Measurements from ENCODE around the gene ARMC8.
A peak's percentile ranks its signal among the peaks of the same experiment; 100 is the strongest.
"Not testable (repeated sequence)": the region's sequence is repeated elsewhere in the genome, so short reads cannot be mapped to it uniquely, and the experiment has no call there.

Gene ARMC8, protein sequence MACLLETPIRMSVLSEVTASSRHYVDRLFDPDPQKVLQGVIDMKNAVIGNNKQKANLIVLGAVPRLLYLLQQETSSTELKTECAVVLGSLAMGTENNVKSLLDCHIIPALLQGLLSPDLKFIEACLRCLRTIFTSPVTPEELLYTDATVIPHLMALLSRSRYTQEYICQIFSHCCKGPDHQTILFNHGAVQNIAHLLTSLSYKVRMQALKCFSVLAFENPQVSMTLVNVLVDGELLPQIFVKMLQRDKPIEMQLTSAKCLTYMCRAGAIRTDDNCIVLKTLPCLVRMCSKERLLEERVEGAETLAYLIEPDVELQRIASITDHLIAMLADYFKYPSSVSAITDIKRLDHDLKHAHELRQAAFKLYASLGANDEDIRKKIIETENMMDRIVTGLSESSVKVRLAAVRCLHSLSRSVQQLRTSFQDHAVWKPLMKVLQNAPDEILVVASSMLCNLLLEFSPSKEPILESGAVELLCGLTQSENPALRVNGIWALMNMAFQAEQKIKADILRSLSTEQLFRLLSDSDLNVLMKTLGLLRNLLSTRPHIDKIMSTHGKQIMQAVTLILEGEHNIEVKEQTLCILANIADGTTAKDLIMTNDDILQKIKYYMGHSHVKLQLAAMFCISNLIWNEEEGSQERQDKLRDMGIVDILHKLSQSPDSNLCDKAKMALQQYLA

DNA sequence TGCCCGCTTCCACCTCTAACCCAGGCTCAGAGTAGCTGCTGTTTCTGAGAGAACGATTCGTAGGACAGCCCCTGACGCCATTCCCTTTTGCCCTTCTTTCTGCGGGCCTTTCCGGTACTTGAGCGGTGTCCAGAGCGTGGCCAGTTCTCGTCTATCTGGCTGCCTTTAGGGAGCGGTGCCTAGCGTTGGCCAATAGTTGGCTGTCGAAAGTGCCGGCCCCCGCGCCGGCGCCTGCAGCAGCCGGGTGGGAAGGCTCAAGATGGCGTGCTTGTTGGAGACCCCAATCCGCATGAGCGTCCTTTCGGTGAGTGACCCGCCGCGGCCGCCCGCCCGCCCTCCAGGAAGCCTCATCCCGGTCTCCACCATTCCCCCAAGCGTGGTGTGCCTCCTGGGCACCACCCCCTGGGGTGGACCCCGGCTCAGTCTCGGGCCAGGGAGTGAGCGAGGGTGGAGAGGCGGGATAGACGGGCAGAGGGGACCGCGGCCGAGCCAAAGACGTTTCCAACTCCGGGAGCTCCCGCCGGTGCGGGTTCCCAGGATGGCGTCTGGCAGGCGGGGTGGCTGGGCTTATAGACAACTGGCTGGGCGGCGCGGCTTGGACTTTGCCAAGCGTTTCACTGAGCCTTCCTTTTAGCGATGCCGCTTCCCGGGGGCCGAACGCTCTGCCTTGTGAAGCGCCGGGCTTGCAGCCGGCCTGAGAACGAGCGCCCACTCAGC lies at the start of gene ARMC8:
Gene ARMC8 (plus strand): TSS at position 6 of the 717 bp plus-strand sequence. CDS start 254 bp downstream, at position 260.
- peaks cover 0 to 2% of the 10 kb centered on the region in 2 donors for H3K27me3 ChIP-seq (ENCODE audit: control insufficient read depth in 2 of 2, insufficient read depth in 2 of 2, low read length in 2 of 2)
- peak within 1 kb of the TSS; percentile 94 to 97 for H3K9ac ChIP-seq (ENCODE audit: low read depth in 1 of 2, low read length in 2 of 2)
- H3K36me3 ChIP-seq (ENCODE audit: control insufficient read depth in 2 of 2, insufficient read depth in 2 of 2, low read length in 2 of 2): no peaks in the 10 kb centered on the region
- no peaks in the 10 kb centered on the region for H3K9me3 ChIP-seq (ENCODE audit: control insufficient read depth in 2 of 2, low read length in 2 of 2)
- peak within 1 kb of the TSS; percentile 95 to 97 for H3K27ac ChIP-seq (ENCODE audit: low read depth in 2 of 2, low read length in 2 of 2)
- H3K4me1 ChIP-seq (ENCODE audit: control insufficient read depth in 2 of 2, insufficient read depth in 2 of 2, low read length in 2 of 2): peaks cover 6 to 15% of the 10 kb centered on the region in 2 donors
- peak within 1 kb of the TSS; percentile 97 to 98 for H3K4me3 ChIP-seq (ENCODE audit: low read length in 2 of 2)

DNA sequence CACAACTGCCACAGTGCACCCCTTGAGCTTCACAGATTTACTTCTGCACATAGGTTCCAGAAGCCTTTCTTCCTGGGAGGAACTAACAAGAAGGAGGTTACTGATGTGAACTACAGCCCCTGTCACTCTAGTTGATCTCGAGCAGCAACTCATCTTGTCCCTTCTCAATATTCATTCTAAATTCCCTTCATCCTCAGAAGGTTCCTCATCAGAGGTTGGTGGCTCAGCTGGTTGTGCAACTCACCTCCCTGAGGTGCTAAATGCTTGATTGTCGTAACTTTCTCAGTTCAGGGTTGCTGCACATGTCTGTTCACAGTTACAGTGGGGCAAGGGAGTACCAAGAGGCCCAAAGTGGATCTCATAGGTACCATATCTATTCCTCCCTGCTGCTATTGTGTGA lies 49.2 kb upstream of the ARMC8 start:
- Histone ChIP-seq H3K9me3 (ENCODE audit: control insufficient read depth in 2 of 2, low read length in 2 of 2) (no peaks in the 10 kb centered on the region), H3K9ac (ENCODE audit: low read depth in 1 of 2, low read length in 2 of 2) (no peak overlapping the region), H3K4me3 (ENCODE audit: low read length in 2 of 2) (no peak overlapping the region), H3K27ac (ENCODE audit: low read depth in 2 of 2, low read length in 2 of 2) (no peak overlapping the region), H3K27me3 (ENCODE audit: control insufficient read depth in 2 of 2, insufficient read depth in 2 of 2, low read length in 2 of 2) (no peaks in the 10 kb centered on the region), H3K36me3 (ENCODE audit: control insufficient read depth in 2 of 2, insufficient read depth in 2 of 2, low read length in 2 of 2) (no peaks in the 10 kb centered on the region), H3K4me1 (ENCODE audit: control insufficient read depth in 2 of 2, insufficient read depth in 2 of 2, low read length in 2 of 2) (no peaks in the 10 kb centered on the region)

DNA sequence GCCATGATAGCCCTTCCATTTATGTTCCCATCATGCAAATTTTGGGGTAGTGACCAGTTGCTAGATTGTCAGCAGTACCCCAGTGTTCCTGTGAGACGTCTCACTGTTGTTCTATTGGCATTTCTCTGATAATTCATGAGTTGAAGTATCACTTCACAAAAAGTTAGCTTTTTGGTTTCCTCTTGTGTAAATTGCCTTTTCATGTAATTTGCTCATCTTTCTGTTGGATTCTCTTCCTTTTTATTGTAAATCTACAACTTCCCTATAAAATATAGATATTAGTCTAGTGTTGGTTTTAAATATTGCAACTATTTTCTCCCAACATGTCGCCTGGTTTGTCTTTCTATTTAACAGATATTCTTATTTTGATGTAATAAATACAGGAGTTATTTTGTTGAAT lies 47.4 kb upstream of the ARMC8 start:
- Histone ChIP-seq H3K36me3 (ENCODE audit: control insufficient read depth in 2 of 2, insufficient read depth in 2 of 2, low read length in 2 of 2) (no peaks in the 10 kb centered on the region), H3K27ac (ENCODE audit: low read depth in 2 of 2, low read length in 2 of 2) (no peak overlapping the region), H3K9ac (ENCODE audit: low read depth in 1 of 2, low read length in 2 of 2) (no peak overlapping the region), H3K27me3 (ENCODE audit: control insufficient read depth in 2 of 2, insufficient read depth in 2 of 2, low read length in 2 of 2) (no peaks in the 10 kb centered on the region), H3K9me3 (ENCODE audit: control insufficient read depth in 2 of 2, low read length in 2 of 2) (no peaks in the 10 kb centered on the region), H3K4me1 (ENCODE audit: control insufficient read depth in 2 of 2, insufficient read depth in 2 of 2, low read length in 2 of 2) (no peaks in the 10 kb centered on the region), H3K4me3 (ENCODE audit: low read length in 2 of 2) (no peak overlapping the region)

DNA sequence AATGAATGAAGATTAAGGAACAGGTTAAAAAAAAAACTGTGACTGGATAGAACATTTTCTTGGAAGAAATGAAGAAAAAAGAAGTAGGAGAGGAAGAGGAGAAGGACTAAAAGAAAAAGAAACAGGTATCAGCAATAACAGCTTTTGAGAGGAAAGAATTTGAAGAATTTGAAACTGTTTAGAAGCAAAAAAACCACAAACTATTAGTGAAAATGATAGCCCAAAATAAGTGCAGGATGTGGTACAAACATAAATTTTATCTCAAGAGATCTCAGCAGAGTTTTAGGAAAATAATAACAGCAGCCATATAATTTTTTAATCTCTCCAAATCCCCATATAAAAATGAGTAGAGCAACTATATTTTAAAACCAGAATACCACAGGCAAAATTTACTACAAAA lies 46.2 kb upstream of the ARMC8 start:
- no peak overlapping the region for H3K9ac ChIP-seq (ENCODE audit: low read depth in 1 of 2, low read length in 2 of 2)
- no peaks in the 10 kb centered on the region for H3K4me1 ChIP-seq (ENCODE audit: control insufficient read depth in 2 of 2, insufficient read depth in 2 of 2, low read length in 2 of 2)
- no peaks in the 10 kb centered on the region for H3K36me3 ChIP-seq (ENCODE audit: control insufficient read depth in 2 of 2, insufficient read depth in 2 of 2, low read length in 2 of 2)
- H3K4me3 ChIP-seq (ENCODE audit: low read length in 2 of 2): no peak overlapping the region
- H3K9me3 ChIP-seq (ENCODE audit: control insufficient read depth in 2 of 2, low read length in 2 of 2): no peaks in the 10 kb centered on the region
- no peak overlapping the region for H3K27ac ChIP-seq (ENCODE audit: low read depth in 2 of 2, low read length in 2 of 2)
- no peaks in the 10 kb centered on the region for H3K27me3 ChIP-seq (ENCODE audit: control insufficient read depth in 2 of 2, insufficient read depth in 2 of 2, low read length in 2 of 2)

DNA sequence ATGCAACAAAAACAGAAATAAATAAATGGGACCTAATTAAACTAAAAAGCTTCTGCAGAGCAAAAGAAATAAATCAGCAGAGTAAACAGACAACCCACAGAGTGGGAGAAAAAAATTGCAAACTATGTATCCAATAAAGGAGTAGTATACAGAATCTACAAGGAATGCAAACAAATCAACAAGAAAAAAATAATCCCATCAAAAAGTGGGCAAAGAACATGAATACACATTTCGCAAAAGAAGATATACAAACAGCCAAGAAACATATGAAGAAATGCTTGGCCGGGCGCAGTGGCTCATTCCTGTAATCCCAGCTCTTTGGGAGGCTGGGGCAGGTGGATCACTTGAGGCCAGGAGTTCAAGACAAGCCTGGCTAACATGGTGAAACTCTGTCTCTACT lies 44.9 kb upstream of the ARMC8 start:
- not testable (repeated sequence) for H3K9ac ChIP-seq (ENCODE audit: low read depth in 1 of 2, low read length in 2 of 2); H3K36me3 ChIP-seq (ENCODE audit: control insufficient read depth in 2 of 2, insufficient read depth in 2 of 2, low read length in 2 of 2); H3K4me1 ChIP-seq (ENCODE audit: control insufficient read depth in 2 of 2, insufficient read depth in 2 of 2, low read length in 2 of 2); H3K9me3 ChIP-seq (ENCODE audit: control insufficient read depth in 2 of 2, low read length in 2 of 2); H3K27ac ChIP-seq (ENCODE audit: low read depth in 2 of 2, low read length in 2 of 2); H3K4me3 ChIP-seq (ENCODE audit: low read length in 2 of 2); H3K27me3 ChIP-seq (ENCODE audit: control insufficient read depth in 2 of 2, insufficient read depth in 2 of 2, low read length in 2 of 2)

DNA sequence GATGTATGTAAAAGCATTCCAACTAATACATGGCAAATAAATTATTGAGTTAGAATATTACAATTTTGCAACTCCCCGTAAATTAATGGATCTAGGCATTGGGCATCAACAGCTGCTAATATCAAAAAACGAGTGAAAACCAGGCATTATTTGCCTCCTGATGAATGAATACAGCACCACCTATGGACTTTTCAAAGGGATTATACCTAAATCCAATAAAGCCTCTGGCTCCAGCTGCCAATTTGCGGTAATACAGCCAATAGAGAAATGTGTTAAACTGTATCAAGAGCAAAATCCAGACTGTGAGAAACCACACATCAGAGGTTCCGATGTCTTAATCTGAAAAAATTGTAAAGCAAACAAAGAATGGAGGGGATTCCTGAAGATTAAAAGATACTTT lies 38.6 kb upstream of the ARMC8 start:
- Histone ChIP-seq H3K36me3 (ENCODE audit: control insufficient read depth in 2 of 2, insufficient read depth in 2 of 2, low read length in 2 of 2) (no peaks in the 10 kb centered on the region), H3K9ac (ENCODE audit: low read depth in 1 of 2, low read length in 2 of 2) (no peak overlapping the region), H3K27me3 (ENCODE audit: control insufficient read depth in 2 of 2, insufficient read depth in 2 of 2, low read length in 2 of 2) (no peaks in the 10 kb centered on the region), H3K9me3 (ENCODE audit: control insufficient read depth in 2 of 2, low read length in 2 of 2) (no peaks in the 10 kb centered on the region), H3K4me3 (ENCODE audit: low read length in 2 of 2) (no peak overlapping the region), H3K4me1 (ENCODE audit: control insufficient read depth in 2 of 2, insufficient read depth in 2 of 2, low read length in 2 of 2) (no peaks in the 10 kb centered on the region), H3K27ac (ENCODE audit: low read depth in 2 of 2, low read length in 2 of 2) (no peak overlapping the region)

DNA sequence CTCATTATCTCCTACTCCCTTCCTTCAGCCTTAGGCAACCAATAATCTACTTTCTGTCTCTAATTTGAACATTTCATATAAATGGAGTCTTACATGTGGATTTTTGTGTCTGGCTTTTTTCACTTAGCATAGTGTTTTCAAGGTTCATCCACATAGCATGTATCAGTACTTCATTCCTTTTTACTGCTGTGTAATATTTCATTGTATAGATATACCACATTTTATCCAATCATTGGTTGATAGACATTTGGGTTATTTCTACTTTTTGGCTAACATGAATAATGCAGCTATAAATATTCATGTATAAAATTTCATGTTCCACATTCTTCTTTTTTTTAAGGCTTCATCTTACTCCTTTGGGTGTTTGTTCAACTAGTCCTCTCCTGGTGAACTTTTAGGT lies 32.6 kb upstream of the ARMC8 start:
- H3K4me1 ChIP-seq (ENCODE audit: control insufficient read depth in 2 of 2, insufficient read depth in 2 of 2, low read length in 2 of 2): no peaks in the 10 kb centered on the region

DNA sequence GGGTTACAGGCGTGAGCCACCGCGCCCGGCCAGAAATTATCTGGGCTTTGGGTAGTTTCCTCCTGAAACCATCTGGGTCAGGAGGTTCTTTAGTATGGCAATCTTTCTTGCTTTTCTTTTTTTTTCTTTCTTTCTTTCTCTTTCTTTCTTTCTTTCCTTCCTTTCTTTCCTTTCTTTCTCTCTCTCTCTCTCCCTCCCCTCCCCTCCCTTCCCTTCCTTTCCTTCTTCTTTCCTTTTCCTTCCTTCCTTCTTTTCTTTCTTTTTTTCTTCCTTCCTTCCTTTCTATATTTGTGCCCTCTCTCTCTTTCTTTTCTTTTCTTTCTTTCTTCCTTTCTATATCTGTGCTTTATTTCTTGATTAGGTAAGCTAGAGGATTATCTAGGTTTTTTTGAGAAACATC lies 29.4 kb upstream of the ARMC8 start:
- Histone ChIP-seq H3K27ac (ENCODE audit: low read depth in 2 of 2, low read length in 2 of 2) (no peak overlapping the region), H3K4me1 (ENCODE audit: control insufficient read depth in 2 of 2, insufficient read depth in 2 of 2, low read length in 2 of 2) (no peaks in the 10 kb centered on the region), H3K36me3 (ENCODE audit: control insufficient read depth in 2 of 2, insufficient read depth in 2 of 2, low read length in 2 of 2) (peaks cover 7 to 14% of the 10 kb centered on the region in 2 donors), H3K9me3 (ENCODE audit: control insufficient read depth in 2 of 2, low read length in 2 of 2) (no peaks in the 10 kb centered on the region), H3K9ac (ENCODE audit: low read depth in 1 of 2, low read length in 2 of 2) (no peak overlapping the region), H3K27me3 (ENCODE audit: control insufficient read depth in 2 of 2, insufficient read depth in 2 of 2, low read length in 2 of 2) (no peaks in the 10 kb centered on the region), H3K4me3 (ENCODE audit: low read length in 2 of 2) (no peak overlapping the region)

More for the DNA sequence above, 32.6 kb upstream of the ARMC8 start:
- Histone ChIP-seq H3K27ac (ENCODE audit: low read depth in 2 of 2, low read length in 2 of 2) (no peak overlapping the region), H3K9me3 (ENCODE audit: control insufficient read depth in 2 of 2, low read length in 2 of 2) (no peaks in the 10 kb centered on the region), H3K36me3 (ENCODE audit: control insufficient read depth in 2 of 2, insufficient read depth in 2 of 2, low read length in 2 of 2) (no peaks in the 10 kb centered on the region), H3K4me3 (ENCODE audit: low read length in 2 of 2) (no peak overlapping the region), H3K9ac (ENCODE audit: low read depth in 1 of 2, low read length in 2 of 2) (no peak overlapping the region), H3K27me3 (ENCODE audit: control insufficient read depth in 2 of 2, insufficient read depth in 2 of 2, low read length in 2 of 2) (no peaks in the 10 kb centered on the region)

DNA sequence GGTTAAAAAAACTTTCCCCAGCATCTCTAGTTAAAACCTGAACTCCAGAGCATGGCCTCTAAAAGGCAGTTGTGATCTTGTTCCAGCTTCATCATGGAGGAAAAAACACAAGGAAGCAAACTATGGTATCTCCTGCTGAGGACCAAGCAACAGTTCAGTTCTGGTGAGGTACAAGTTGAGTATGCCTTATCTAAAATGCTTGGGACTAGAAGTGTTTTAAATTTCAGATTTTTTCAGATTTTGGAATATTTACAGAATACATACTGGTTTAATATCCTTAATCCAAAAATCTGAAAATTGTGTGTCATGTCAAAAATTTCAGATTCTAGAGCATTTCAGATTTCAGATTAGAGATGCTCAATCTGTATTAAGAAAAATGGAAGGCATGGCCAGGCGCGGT lies 22.0 kb upstream of the ARMC8 start:
- H3K36me3 ChIP-seq (ENCODE audit: control insufficient read depth in 2 of 2, insufficient read depth in 2 of 2, low read length in 2 of 2): peaks cover 35 to 53% of the 10 kb centered on the region in 2 donors
- H3K9ac ChIP-seq (ENCODE audit: low read depth in 1 of 2, low read length in 2 of 2): no peak overlapping the region
- H3K27ac ChIP-seq (ENCODE audit: low read depth in 2 of 2, low read length in 2 of 2): no peak overlapping the region
- no peaks in the 10 kb centered on the region for H3K4me1 ChIP-seq (ENCODE audit: control insufficient read depth in 2 of 2, insufficient read depth in 2 of 2, low read length in 2 of 2)
- no peaks in the 10 kb centered on the region for H3K9me3 ChIP-seq (ENCODE audit: control insufficient read depth in 2 of 2, low read length in 2 of 2)
- H3K27me3 ChIP-seq (ENCODE audit: control insufficient read depth in 2 of 2, insufficient read depth in 2 of 2, low read length in 2 of 2): no peaks in the 10 kb centered on the region
- H3K4me3 ChIP-seq (ENCODE audit: low read length in 2 of 2): no peak overlapping the region

DNA sequence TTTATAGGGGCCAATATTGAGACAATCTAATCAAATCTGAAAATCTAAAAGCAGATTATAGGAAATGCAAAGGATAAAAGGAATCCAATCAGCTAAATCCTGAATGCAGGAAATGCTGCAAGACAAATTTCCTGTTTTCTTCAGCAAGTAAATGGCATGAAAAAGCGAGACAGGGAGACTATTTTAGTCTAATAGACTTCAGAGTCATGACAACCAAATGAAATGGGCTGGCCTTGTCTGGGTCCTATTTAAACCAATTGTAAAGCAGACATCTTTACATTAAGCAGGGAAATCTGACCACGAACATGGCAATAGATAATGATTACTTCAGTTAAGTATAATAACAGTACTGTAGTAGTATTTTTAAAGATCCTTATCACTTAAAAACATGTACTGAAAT lies 14.5 kb upstream of the ARMC8 start:
- Histone ChIP-seq H3K27ac (ENCODE audit: low read depth in 2 of 2, low read length in 2 of 2) (no peak overlapping the region), H3K36me3 (ENCODE audit: control insufficient read depth in 2 of 2, insufficient read depth in 2 of 2, low read length in 2 of 2) (peaks cover 12 to 13% of the 10 kb centered on the region in 2 donors), H3K4me3 (ENCODE audit: low read length in 2 of 2) (no peak overlapping the region), H3K4me1 (ENCODE audit: control insufficient read depth in 2 of 2, insufficient read depth in 2 of 2, low read length in 2 of 2) (peaks cover 0 to 10% of the 10 kb centered on the region in 2 donors), H3K27me3 (ENCODE audit: control insufficient read depth in 2 of 2, insufficient read depth in 2 of 2, low read length in 2 of 2) (no peaks in the 10 kb centered on the region), H3K9ac (ENCODE audit: low read depth in 1 of 2, low read length in 2 of 2) (no peak overlapping the region), H3K9me3 (ENCODE audit: control insufficient read depth in 2 of 2, low read length in 2 of 2) (no peaks in the 10 kb centered on the region)

Measured in mucosa of rectum (tissue), 2 donors.